SU-DHL-6 (cell line): Measurements from ENCODE around the gene NQO2.

Experiments used
- CTCF ChIP-seq: fragments of 200-600 bp; sonication (generic); IDR thresholded peaks from one replicate; pipeline ENCODE4 v1.5.1; 2017; ENCODE audit warnings: antibody characterized with exemption, mild to moderate bottlenecking, low read length, moderate library complexity; ENCODE audit not compliant: insufficient read depth, poor library complexity, severe bottlenecking
- EZH2phosphoT487 ChIP-seq: fragments of 200-600 bp; sonication (generic), shearing (Covaris generic); conservative IDR thresholded peaks from 2 replicates; pipeline ENCODE4 v1.6.1; 2018; ENCODE audit warnings: mild to moderate bottlenecking, antibody characterized with exemption, low read length, moderate library complexity, mixed read lengths

GRCh38 chr6:2960935-2961334 is 38.8 kb upstream of the NQO2 start:
- TF ChIP-seq EZH2phosphoT487 (no peak), CTCF (no peak)
